Subcutaneous abdominal adipose tissue (tissue), 5 donors: ENCODE data around the gene CHEK1.

Source experiments
- H3K27ac ChIP-seq: one replicate; pipeline ENCODE4 v1.7.0; 2013; ENCODE audit warnings: low read depth, mild to moderate bottlenecking, inconsistent platforms, low read length, moderate library complexity
- H3K27me3 ChIP-seq, 5 donors: one replicate each; pipeline ENCODE4 v1.7.0; 2013; ENCODE audit warnings: low read length in 5 of 5, inconsistent platforms in 1 of 5; ENCODE audit not compliant: control insufficient read depth in 5 of 5, insufficient read depth in 4 of 5
- H3K36me3 ChIP-seq, 5 donors: one replicate each; pipeline ENCODE4 v1.7.0; 2013; ENCODE audit warnings: low read length in 5 of 5; ENCODE audit not compliant: control insufficient read depth in 5 of 5, insufficient read depth in 5 of 5
- H3K4me1 ChIP-seq, 5 donors: one replicate each; pipeline ENCODE4 v1.7.0; 2013; ENCODE audit warnings: low read length in 5 of 5, mild to moderate bottlenecking in 3 of 5, moderate library complexity in 1 of 5; ENCODE audit not compliant: control insufficient read depth in 5 of 5, insufficient read depth in 5 of 5
- H3K4me3 ChIP-seq, 5 donors: one replicate each; pipeline ENCODE4 v1.7.0; 2013; ENCODE audit warnings: low read length in 5 of 5, low read depth in 1 of 5
- H3K9ac ChIP-seq, 5 donors: one replicate each; pipeline ENCODE4 v1.7.0; 2013; ENCODE audit warnings: low read length in 5 of 5, mild to moderate bottlenecking in 4 of 5, moderate library complexity in 3 of 5
- H3K9me3 ChIP-seq, 5 donors: one replicate each; pipeline ENCODE4 v1.7.0; 2013; ENCODE audit warnings: low read length in 5 of 5; ENCODE audit not compliant: control insufficient read depth in 5 of 5
- donor health status: healthy.
- donor health status: healthy.
- donor health status: healthy.
- donor health status: healthy.
- donor health status: healthy.

The CHEK1 gene

DNA sequence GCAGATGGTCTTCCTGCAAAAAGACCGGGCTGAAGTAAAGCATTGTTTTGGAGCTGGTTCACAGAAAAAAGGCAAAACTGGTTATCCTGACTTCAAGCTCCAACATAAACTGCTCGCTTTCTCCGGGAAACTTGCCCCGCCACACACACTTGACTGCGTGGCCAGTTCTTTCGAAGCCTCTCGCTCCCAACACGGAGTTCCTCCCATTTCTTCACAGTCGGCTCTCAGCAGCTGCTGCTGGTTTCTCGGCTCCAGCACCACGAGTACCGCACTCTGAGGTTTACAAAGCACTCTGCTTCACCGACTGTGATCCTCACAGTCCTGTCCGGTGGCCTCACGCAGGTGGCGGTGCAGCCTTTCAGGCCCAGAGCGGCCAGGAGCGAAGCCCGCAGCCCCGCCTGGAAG, 264 bp downstream of the CHEK1 start:
- H3K36me3 ChIP-seq, result peaks cover 10 to 19% (median 14%) of the 10 kb centered on the region in 5 donors
- H3K27ac ChIP-seq, result peak overlapping the region; percentile 90
- no peaks in the 10 kb centered on the region for H3K9me3 ChIP-seq
- H3K4me3 ChIP-seq, result peak overlapping the region; percentile 82 to 96 (median 90)
- H3K4me1 ChIP-seq, result peaks cover 1 to 30% (median 23%) of the 10 kb centered on the region in 5 donors
- peak overlapping the region; percentile 37 to 96 (median 88) for H3K9ac ChIP-seq
- H3K27me3 ChIP-seq, result no peaks in the 10 kb centered on the region

GRCh38 chr11:125625630-125626287, 796 bp downstream of the CHEK1 start:
- Histone ChIP-seq H3K36me3 (peaks cover 7 to 13% (median 8%) of the 10 kb centered on the region in 5 donors), H3K9me3 (no peaks in the 10 kb centered on the region), H3K4me1 (peaks cover 1 to 30% (median 23%) of the 10 kb centered on the region in 5 donors), H3K27ac (peak overlapping the region; percentile 90), H3K27me3 (no peaks in the 10 kb centered on the region), H3K9ac (peak overlapping the region; percentile 58 to 96 (median 88)), H3K4me3 (peak overlapping the region; percentile 82 to 96 (median 90))

- Histone ChIP-seq H3K9ac (peak overlapping the region; percentile 22 to 89 (median 84)), H3K4me3 (peak overlapping the region; percentile 82 to 96 (median 90)), H3K36me3 (peaks cover under 1 to 7% (median 2%) of the 10 kb centered on the region in 5 donors), H3K27me3 (no peaks in the 10 kb centered on the region), H3K27ac (peak overlapping the region; percentile 90), H3K9me3 (no peaks in the 10 kb centered on the region), H3K4me1 (peaks cover 1 to 29% (median 23%) of the 10 kb centered on the region in 5 donors)
Measured at GRCh38 chr11:125626288-125626950, 1.5 kb downstream of the CHEK1 start.

GRCh38 chr11:125627236-125627910, 2.4 kb downstream of the CHEK1 start:
- Histone ChIP-seq H3K9me3 (no peaks in the 10 kb centered on the region), H3K4me3 (no peak overlapping the region), H3K9ac (no peak overlapping the region)

DNA sequence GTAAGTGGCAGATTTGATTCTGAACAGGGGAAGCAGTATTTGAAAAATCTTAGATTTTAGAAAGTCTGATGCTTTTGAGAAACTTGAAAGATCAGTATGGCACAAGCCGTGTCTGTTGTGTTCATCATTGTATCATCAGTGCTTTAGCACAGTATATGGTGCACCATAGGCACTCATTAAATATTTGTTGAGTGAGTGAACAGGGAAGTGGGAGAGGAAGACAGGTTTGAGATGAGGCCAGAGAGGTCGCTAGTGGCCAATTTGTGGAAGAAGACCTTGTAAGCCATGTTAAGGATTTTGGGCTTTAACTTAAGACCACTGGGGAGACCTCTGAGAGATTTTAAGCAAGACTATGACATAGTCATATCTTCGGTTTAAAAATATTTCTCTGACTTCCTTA, 12.9 kb downstream of the CHEK1 start:
- H3K27me3 ChIP-seq, result no peaks in the 10 kb centered on the region
- no peaks in the 10 kb centered on the region for H3K36me3 ChIP-seq
- H3K4me3 ChIP-seq, result no peak overlapping the region
- no peak overlapping the region for H3K27ac ChIP-seq
- no peak overlapping the region for H3K9ac ChIP-seq
- H3K9me3 ChIP-seq, result no peaks in the 10 kb centered on the region
- no peaks in the 10 kb centered on the region for H3K4me1 ChIP-seq

More at GRCh38 chr11:125627236-125627910, 2.4 kb downstream of the CHEK1 start:
- H3K36me3 ChIP-seq, result no peaks in the 10 kb centered on the region
- peaks cover 1 to 24% (median 17%) of the 10 kb centered on the region in 5 donors for H3K4me1 ChIP-seq
- H3K27me3 ChIP-seq, result no peaks in the 10 kb centered on the region
- H3K27ac ChIP-seq, result no peak overlapping the region

- no peak overlapping the region for H3K9ac ChIP-seq
- H3K4me1 ChIP-seq, result no peaks in the 10 kb centered on the region
- H3K27me3 ChIP-seq, result no peaks in the 10 kb centered on the region
- H3K27ac ChIP-seq, result no peak overlapping the region
- H3K4me3 ChIP-seq, result no peak overlapping the region
- H3K36me3 ChIP-seq, result no peaks in the 10 kb centered on the region
- H3K9me3 ChIP-seq, result no peaks in the 10 kb centered on the region
Measured at GRCh38 chr11:125638315-125638714, 13.4 kb downstream of the CHEK1 start.

- no peak overlapping the region for H3K9ac ChIP-seq
- H3K36me3 ChIP-seq, result no peaks in the 10 kb centered on the region
- no peaks in the 10 kb centered on the region for H3K27me3 ChIP-seq
- H3K4me3 ChIP-seq, result no peak overlapping the region
- H3K9me3 ChIP-seq, result no peaks in the 10 kb centered on the region
- H3K4me1 ChIP-seq, result no peaks in the 10 kb centered on the region
- H3K27ac ChIP-seq, result no peak overlapping the region
Measured at GRCh38 chr11:125645871-125646270, 20.9 kb downstream of the CHEK1 start.

DNA sequence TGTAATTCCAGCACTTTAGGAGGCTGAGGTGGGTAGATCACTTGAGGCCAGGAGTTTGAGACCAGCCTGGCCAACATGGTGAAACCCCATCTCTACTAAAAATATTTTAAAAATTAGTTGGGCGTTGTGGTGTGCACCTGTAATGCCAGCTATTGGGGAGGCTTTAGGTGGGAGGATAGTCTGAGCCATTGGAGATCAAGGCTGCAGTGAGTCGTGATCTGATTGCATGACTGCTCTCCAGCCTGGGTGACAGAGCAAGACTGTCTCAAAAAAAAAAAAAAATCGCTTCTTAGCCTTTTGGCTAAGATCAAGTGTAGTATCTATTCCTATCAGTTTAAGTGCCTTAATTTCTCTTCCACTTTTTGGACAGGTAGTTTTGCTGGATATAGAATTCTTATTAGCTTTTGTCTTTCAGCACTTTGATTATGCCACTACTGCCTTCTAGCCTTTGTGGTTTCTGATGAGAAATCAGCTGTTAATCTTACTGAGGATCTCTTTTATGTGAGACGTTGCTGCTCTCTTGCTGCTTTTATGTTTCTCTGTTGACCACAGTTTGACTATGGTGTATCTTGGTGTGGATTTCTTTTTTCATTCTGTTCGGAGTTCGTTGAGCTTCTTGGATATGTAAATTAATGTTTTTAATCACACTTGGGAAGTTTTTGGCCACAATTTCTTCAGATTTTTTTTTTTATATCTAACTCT, 24.7 kb downstream of the CHEK1 start:
- Histone ChIP-seq H3K4me3 (no peak overlapping the region), H3K9ac (no peak overlapping the region), H3K27ac (no peak overlapping the region), H3K36me3 (no peaks in the 10 kb centered on the region), H3K27me3 (no peaks in the 10 kb centered on the region), H3K9me3 (no peaks in the 10 kb centered on the region), H3K4me1 (no peaks in the 10 kb centered on the region)

- no peak overlapping the region for H3K4me3 ChIP-seq
- no peaks in the 10 kb centered on the region for H3K4me1 ChIP-seq
- H3K27ac ChIP-seq, result no peak overlapping the region
- no peaks in the 10 kb centered on the region for H3K27me3 ChIP-seq
- H3K36me3 ChIP-seq, result no peaks in the 10 kb centered on the region
- H3K9me3 ChIP-seq, result peaks cover 0 to 3% (median 0%) of the 10 kb centered on the region in 5 donors
- no peak overlapping the region for H3K9ac ChIP-seq
Measured at GRCh38 chr11:125662689-125663088, 37.7 kb downstream of the CHEK1 start.
